Activated naive CD8-positive, alpha-beta T cell treated with anti-CD3 and anti-CD28 coated beads for 36 hours (primary cell): Measurements from ENCODE around the gene SFTPB. TPM values are rescaled to one million over a fixed set of nuclear protein-coding genes. Genes with fewer than 3 reads are reported as not detected.
"Not testable (repeated sequence)": the region's sequence is repeated elsewhere in the genome, so short reads cannot be mapped to it uniquely, and the experiment has no call there.

Experiments used
- DNase-seq: peaks from one replicate; pipeline ENCODE4 v3.0.0; 2021
- H3K27ac Mint-ChIP-seq: one replicate; pipeline ENCODE4 v1.8.0; 2022; ENCODE audit warnings: mild to moderate bottlenecking, moderate library complexity, mixed read lengths
- H3K27me3 Mint-ChIP-seq: one replicate; pipeline ENCODE4 v1.8.0; 2022; ENCODE audit warnings: mild to moderate bottlenecking, mixed read lengths
- H3K36me3 Mint-ChIP-seq: one replicate; pipeline ENCODE4 v1.8.0; 2021; ENCODE audit warnings: mild to moderate bottlenecking, mixed read lengths
- H3K4me1 Mint-ChIP-seq: one replicate; pipeline ENCODE4 v1.8.0; 2021; ENCODE audit warnings: mixed read lengths
- H3K4me3 Mint-ChIP-seq: one replicate; pipeline ENCODE4 v1.8.0; 2022; ENCODE audit warnings: mild to moderate bottlenecking, moderate library complexity, mixed read lengths
- H3K9me3 Mint-ChIP-seq: one replicate; pipeline ENCODE4 v1.8.0; 2022; ENCODE audit warnings: mixed read lengths
- total RNA-seq, 2 experiments: library from RNA; stranded (reverse); gene quantifications; one replicate each; pipeline ENCODE4 v1.2.3, GENCODE V29; 2021

SFTPB gene
- total RNA-seq, 2 experiments from 2014 or later, result not detected

DNA sequence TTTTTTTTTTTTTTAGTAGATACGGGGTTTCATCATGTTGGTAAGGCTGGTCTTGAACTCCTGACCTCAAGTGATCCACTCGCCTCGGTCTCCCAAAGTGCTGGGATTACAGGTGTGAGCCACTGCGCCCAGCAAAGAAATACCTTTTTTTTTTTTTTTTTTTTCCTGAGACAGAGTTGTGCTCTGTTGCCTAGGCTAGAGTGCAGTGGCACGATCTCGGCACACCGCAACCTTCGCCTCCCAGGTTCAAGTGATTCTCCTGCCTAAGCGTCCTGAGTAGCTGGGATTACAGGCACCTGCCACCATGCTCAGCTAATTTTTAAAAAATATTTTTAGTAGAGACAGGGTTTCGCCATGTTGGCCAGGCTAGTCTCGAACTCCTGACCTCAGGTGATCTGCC lies 7.7 kb downstream of the SFTPB start:
- not testable (repeated sequence) for H3K27me3 Mint-ChIP-seq, H3K9me3 Mint-ChIP-seq, H3K27ac Mint-ChIP-seq, H3K4me3 Mint-ChIP-seq, DNase-seq, H3K4me1 Mint-ChIP-seq, H3K36me3 Mint-ChIP-seq

GRCh38 chr2:85659324-85659981 lies 8.5 kb downstream of the SFTPB start:
- DNase-seq, result no peak
- Mint-ChIP-seq H3K36me3 (peaks cover 2% of the 10 kb centered on the region), H3K4me1 (no peaks in the 10 kb centered on the region), H3K27me3 (no peaks in the 10 kb centered on the region), H3K4me3 (no peak overlapping the region), H3K9me3 (no peaks in the 10 kb centered on the region), H3K27ac (no peak overlapping the region)

DNA sequence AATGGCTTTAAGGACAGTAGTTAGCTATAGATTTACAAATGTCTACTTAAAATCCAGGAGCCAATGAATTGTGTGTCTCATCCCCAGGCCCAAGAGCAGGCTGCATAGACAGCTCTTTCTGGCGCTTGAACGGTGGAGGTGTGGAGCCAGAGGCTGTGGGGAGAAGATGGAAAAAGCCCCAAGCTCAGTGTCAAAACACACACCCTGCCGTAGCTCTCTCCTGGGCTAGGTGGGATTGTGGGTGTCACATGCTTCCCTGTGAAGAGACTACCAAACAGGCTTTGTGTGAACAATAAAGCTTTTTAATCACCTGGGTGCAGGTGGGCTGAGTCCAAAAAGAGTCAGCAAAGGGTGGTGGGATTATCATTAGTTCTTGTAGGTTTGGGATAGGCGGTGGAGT lies 10.6 kb downstream of the SFTPB start:
- H3K36me3 Mint-ChIP-seq, result peaks cover 11% of the 10 kb centered on the region
- H3K4me1 Mint-ChIP-seq, DNase-seq, H3K27me3 Mint-ChIP-seq, H3K9me3 Mint-ChIP-seq, H3K27ac Mint-ChIP-seq, H3K4me3 Mint-ChIP-seq: not testable (repeated sequence)

GRCh38 chr2:85656468-85656867 lies 11.5 kb downstream of the SFTPB start:
- Mint-ChIP-seq H3K9me3 (no peaks in the 10 kb centered on the region), H3K27me3 (no peaks in the 10 kb centered on the region), H3K4me3 (no peak overlapping the region), H3K27ac (no peak overlapping the region), H3K4me1 (no peaks in the 10 kb centered on the region), H3K36me3 (peaks cover 16% of the 10 kb centered on the region)
- no peak for DNase-seq

DNA sequence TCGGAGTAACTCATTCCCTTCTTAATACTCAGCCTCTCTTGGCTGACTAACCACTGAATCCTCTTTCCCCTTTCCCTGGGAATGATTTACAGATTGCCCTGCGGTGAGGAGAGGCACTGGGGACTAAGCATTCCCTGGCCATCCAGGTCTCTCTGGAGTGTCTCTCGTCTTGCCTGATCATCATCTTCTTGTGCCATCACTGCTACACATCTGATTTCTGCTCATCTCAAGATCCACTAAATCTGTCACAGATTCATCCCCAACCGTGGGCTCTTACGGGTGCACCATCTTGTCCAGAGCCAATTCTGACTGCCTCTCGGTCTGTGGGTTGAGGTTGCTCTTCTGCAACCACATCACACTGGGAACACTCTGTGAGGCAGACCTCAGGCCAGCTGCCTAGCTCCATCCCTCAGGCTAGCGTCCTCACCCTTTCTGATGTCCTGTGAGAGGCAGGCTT lies 12.0 kb downstream of the SFTPB start:
- Mint-ChIP-seq H3K9me3 (no peaks in the 10 kb centered on the region), H3K27ac (no peak overlapping the region), H3K27me3 (no peaks in the 10 kb centered on the region), H3K4me3 (no peak overlapping the region), H3K36me3 (peaks cover 17% of the 10 kb centered on the region), H3K4me1 (no peaks in the 10 kb centered on the region)
- no peak for DNase-seq

DNA sequence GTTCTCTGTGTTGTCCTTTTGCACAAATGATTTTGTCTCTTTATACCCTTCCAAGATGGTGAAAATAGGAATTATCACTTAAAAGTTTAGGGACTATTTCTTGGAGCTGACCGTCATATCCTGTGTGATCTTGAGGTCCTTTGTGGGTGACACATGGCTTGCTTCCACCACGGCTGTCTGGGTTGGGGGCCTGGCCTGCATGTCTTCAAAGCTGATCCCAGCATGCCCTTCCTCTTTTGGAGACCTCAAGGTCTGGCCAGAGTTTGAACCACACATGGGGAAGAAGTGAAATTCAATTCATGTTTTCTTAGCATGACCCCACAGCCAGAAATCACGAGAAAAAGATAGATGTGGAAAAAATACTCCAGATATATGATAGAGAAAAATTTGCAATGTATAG lies 14.0 kb downstream of the SFTPB start:
- H3K9me3 Mint-ChIP-seq, result no peaks in the 10 kb centered on the region
- DNase-seq, result no peak
- no peak overlapping the region for H3K27ac Mint-ChIP-seq
- H3K27me3 Mint-ChIP-seq, result no peaks in the 10 kb centered on the region
- peaks cover 25% of the 10 kb centered on the region for H3K36me3 Mint-ChIP-seq
- no peaks in the 10 kb centered on the region for H3K4me1 Mint-ChIP-seq
- H3K4me3 Mint-ChIP-seq, result no peak overlapping the region

GRCh38 chr2:85652056-85652455 lies 15.9 kb downstream of the SFTPB start:
- Mint-ChIP-seq H3K4me3 (no peak overlapping the region), H3K9me3 (no peaks in the 10 kb centered on the region), H3K27ac (no peak overlapping the region), H3K36me3 (peaks cover 28% of the 10 kb centered on the region), H3K27me3 (no peaks in the 10 kb centered on the region), H3K4me1 (no peaks in the 10 kb centered on the region)
- no peak for DNase-seq

DNA sequence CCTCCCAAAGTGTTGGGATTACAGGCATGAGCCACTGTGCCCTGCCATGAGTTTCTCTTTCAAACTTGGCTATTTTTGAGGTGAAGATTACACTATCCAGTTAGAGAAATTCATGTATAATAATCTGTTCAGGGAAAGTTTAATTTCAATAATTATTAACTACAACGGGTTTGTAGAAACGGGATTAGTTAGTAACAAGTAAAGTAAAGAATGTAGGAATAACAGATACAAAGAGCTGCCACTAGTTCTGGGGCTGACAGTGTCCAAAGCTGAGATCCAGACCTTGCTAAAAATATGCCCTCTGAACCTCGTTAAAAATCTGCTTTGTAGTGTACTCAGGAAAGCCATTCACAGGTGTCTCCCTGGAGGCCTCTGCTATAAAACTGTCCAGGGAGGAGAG lies 16.9 kb downstream of the SFTPB start:
- no peaks in the 10 kb centered on the region for H3K27me3 Mint-ChIP-seq

GRCh38 chr2:85650456-85650855 lies 17.5 kb downstream of the SFTPB start:
- no peaks in the 10 kb centered on the region for H3K4me1 Mint-ChIP-seq
- no peak overlapping the region for H3K27ac Mint-ChIP-seq
- no peak for DNase-seq
- H3K36me3 Mint-ChIP-seq, result peaks cover 33% of the 10 kb centered on the region
- H3K9me3 Mint-ChIP-seq, result no peaks in the 10 kb centered on the region
- H3K4me3 Mint-ChIP-seq, result no peak overlapping the region
- H3K27me3 Mint-ChIP-seq, result no peaks in the 10 kb centered on the region

More for the DNA sequence above, 16.9 kb downstream of the SFTPB start:
- no peak for DNase-seq
- Mint-ChIP-seq H3K4me1 (no peaks in the 10 kb centered on the region), H3K27ac (no peak overlapping the region), H3K4me3 (no peak overlapping the region), H3K36me3 (peaks cover 33% of the 10 kb centered on the region), H3K9me3 (no peaks in the 10 kb centered on the region)

DNA sequence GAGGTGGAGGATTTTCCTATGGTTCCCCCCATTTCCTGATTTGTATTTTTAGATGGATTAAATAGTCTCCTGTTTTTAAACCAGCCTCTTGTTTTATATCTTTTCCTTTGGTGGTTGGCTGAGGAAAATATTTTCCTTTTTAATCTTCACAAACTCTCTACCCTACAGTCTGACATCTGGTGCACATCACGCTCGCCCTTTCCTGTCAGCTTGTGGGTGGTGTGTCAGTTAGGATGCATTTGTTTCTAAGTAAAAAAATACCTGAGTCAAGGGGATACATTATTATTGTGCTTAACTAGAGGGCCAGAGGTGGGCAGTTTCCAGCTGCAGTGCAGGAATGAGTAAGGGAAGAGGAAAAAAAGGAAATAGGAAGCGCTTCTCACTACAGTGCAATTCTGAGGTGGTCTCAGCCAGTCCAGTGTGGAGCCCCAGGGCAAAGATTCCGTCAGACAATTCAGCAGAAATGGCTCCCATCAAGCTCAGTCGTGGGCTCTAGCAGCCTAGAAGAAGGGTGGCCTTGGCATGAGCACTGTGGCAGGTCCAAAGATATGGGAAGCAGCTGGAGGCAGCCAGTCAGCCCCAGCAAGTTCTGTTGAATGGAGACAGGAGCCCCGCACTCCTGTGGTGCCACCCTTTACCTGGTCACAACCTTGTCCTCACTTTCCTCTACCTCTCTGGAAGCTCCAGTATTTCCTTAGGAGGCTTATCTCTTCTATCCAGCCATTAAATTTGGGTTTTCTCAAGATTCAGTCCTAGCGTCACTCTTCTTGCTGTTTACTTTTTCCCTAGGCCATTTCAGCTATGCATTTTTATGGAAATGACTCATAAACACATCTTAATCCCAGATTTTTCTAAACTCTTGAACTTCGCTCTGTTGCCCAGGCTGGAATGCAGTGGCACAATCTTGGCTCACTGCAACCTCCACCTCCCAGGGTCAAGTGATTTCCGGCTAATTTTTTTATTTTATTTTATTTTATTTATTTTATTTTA lies 18.5 kb downstream of the SFTPB start:
- no peaks in the 10 kb centered on the region for H3K4me1 Mint-ChIP-seq
- DNase-seq, result no peak
- no peak overlapping the region for H3K27ac Mint-ChIP-seq
- no peaks in the 10 kb centered on the region for H3K9me3 Mint-ChIP-seq
- H3K36me3 Mint-ChIP-seq, result peaks cover 33% of the 10 kb centered on the region
- no peaks in the 10 kb centered on the region for H3K27me3 Mint-ChIP-seq
- no peak overlapping the region for H3K4me3 Mint-ChIP-seq

DNA sequence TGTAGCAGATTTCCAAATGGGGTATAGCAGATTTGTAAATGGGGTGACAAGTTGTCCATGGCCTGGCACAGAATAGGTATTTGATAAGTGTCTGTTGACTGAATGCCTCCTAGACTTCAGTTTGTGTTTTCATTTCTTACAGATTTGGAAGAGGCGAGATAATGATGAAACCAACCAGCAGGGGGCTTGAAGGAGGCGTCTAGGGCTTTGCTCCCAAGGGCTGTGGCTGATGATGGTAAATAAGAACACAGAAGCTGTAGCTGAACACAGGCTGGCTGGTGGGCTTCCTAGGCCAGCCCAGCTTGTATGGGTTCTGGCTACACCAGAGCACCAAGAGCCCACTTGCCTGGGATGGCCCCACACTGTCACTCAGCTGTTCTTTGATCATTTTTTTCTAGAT lies 19.4 kb downstream of the SFTPB start:
- no peak for DNase-seq
- H3K9me3 Mint-ChIP-seq, result no peaks in the 10 kb centered on the region
- H3K4me1 Mint-ChIP-seq, result no peaks in the 10 kb centered on the region
- no peaks in the 10 kb centered on the region for H3K27me3 Mint-ChIP-seq
- no peak overlapping the region for H3K27ac Mint-ChIP-seq
- H3K4me3 Mint-ChIP-seq, result no peak overlapping the region
- H3K36me3 Mint-ChIP-seq, result peaks cover 32% of the 10 kb centered on the region

DNA sequence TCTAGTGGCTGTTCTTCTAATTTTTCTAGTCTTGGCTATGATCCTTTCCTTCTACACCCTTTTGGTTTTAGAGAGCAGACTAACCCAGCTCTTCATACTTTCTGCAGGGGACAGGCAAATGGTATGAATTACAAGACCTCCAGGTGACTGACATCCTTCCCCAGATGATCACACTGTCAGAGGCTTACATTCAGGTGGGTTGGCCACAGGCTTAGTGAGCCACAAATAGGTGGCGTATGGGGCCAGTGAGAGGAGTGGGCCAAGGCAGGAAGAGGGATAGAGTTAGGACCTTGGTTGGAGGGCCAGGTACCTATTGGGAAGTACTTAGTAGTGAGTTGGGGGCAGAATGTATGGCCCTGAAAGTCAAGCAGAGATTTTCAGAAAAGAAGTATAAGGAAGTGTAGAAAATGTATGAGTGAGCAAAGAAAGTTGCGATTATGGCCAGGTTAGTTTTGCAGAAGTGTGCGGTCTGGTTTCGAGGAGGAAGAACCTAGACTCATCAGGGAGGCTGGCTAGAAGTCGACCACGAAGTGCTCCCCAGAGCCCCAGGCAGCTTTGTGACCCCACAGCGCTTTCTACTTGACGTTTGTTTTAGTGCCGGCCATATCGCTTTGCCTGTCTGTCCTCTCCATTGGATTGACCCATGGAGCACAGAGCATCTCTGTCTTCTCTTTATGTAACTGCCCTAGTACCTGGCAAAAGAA lies 20.0 kb downstream of the SFTPB start:
- DNase-seq, result no peak
- Mint-ChIP-seq H3K9me3 (no peaks in the 10 kb centered on the region), H3K27ac (no peak overlapping the region), H3K4me1 (peaks cover under 1% of the 10 kb centered on the region), H3K27me3 (no peaks in the 10 kb centered on the region), H3K4me3 (no peak overlapping the region), H3K36me3 (peaks cover 32% of the 10 kb centered on the region)

- H3K4me3 Mint-ChIP-seq, result no peak overlapping the region
- H3K27ac Mint-ChIP-seq, result no peak overlapping the region
- no peaks in the 10 kb centered on the region for H3K27me3 Mint-ChIP-seq
- peaks cover 34% of the 10 kb centered on the region for H3K36me3 Mint-ChIP-seq
- H3K9me3 Mint-ChIP-seq, result no peaks in the 10 kb centered on the region
- DNase-seq, result no peak
- H3K4me1 Mint-ChIP-seq, result peaks cover 12% of the 10 kb centered on the region
Measured at GRCh38 chr2:85646166-85646565, 21.8 kb downstream of the SFTPB start.

DNA sequence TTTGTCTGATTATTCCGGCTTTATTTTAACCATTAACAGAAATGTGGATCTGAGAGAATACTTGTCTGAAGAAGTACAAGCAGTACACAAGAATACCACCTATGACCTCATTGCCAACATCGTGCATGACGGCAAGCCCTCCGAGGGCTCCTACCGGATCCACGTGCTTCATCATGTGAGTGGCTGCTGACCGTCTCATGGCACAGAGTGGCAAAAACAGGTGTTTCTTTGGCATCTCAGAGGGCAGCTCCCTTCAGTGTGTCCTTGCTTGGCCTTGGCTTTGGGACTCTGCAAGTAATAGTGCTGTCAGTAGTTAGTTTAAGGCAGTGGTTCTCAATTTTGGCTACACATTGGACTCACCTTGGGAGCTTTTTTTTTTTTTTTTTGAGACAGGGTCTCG lies 23.1 kb downstream of the SFTPB start:
- no peaks in the 10 kb centered on the region for H3K9me3 Mint-ChIP-seq
- no peak overlapping the region for H3K4me3 Mint-ChIP-seq
- H3K4me1 Mint-ChIP-seq, result peaks cover 12% of the 10 kb centered on the region
- H3K36me3 Mint-ChIP-seq, result peaks cover 42% of the 10 kb centered on the region
- no peaks in the 10 kb centered on the region for H3K27me3 Mint-ChIP-seq
- no peak overlapping the region for H3K27ac Mint-ChIP-seq
- DNase-seq, result no peak

- Mint-ChIP-seq H3K4me1 (peaks cover 12% of the 10 kb centered on the region), H3K4me3 (no peak overlapping the region), H3K27ac (peak overlapping the region; percentile 55), H3K9me3 (no peaks in the 10 kb centered on the region), H3K36me3 (peaks cover 39% of the 10 kb centered on the region), H3K27me3 (no peaks in the 10 kb centered on the region)
- no peak for DNase-seq
Measured at GRCh38 chr2:85642725-85643124, 25.3 kb downstream of the SFTPB start.
